Lung (tissue), 12 donors: ENCODE measurements around the gene SLC23A3. TPM values are rescaled to one million over a fixed set of nuclear protein-coding genes. Genes with fewer than 3 reads are reported as not detected.

Source experiments
- ATAC-seq: fragments of 200-7000 bp; cut with Tn5 transposase; one replicate; pipeline ENCODE4 v1.9.1; 2020; ENCODE audit warnings: moderate number of reproducible peaks; ENCODE audit not compliant: insufficient read depth, low FRiP score
- DNase-seq, 3 donors: peaks; one replicate each; pipeline ENCODE4 v3.0.0-alpha.2; 2013 to 2017
- H3K27ac ChIP-seq, 2 donors: one replicate each; pipeline ENCODE4 v1.5.1; 2013; ENCODE audit warnings: mild to moderate bottlenecking in 2 of 2, moderate library complexity in 2 of 2, control low read depth in 1 of 2, inconsistent platforms in 1 of 2, low read depth in 1 of 2, low read length in 1 of 2
- H3K27me3 ChIP-seq, 3 donors: one replicate each; pipeline ENCODE4 v1.5.1; 2013; ENCODE audit warnings: low read length in 2 of 3; ENCODE audit not compliant: control insufficient read depth in 3 of 3, insufficient read depth in 3 of 3
- H3K36me3 ChIP-seq, 4 donors: one replicate each; pipeline ENCODE4 v1.5.1; 2013; ENCODE audit warnings: low read length in 4 of 4, mild to moderate bottlenecking in 1 of 4, moderate library complexity in 1 of 4; ENCODE audit not compliant: control insufficient read depth in 4 of 4, insufficient read depth in 4 of 4
- H3K4me1 ChIP-seq, 5 donors: one replicate each; pipeline ENCODE4 v1.5.1; 2013; ENCODE audit warnings: low read length in 5 of 5, mild to moderate bottlenecking in 2 of 5, moderate library complexity in 1 of 5; ENCODE audit not compliant: control insufficient read depth in 5 of 5, insufficient read depth in 5 of 5
- H3K4me3 ChIP-seq: one replicate; pipeline ENCODE4 v1.5.1; 2013; ENCODE audit warnings: mild to moderate bottlenecking, control low read depth, moderate library complexity
- H3K9ac ChIP-seq, 2 donors: one replicate each; pipeline ENCODE4 v1.5.1; 2013; ENCODE audit warnings: low read length in 2 of 2, control low read depth in 1 of 2; ENCODE audit not compliant: insufficient read depth in 1 of 2
- H3K9me3 ChIP-seq, 4 donors: one replicate each; pipeline ENCODE4 v1.5.1; 2013; ENCODE audit warnings: low read length in 3 of 4, mild to moderate bottlenecking in 1 of 4, moderate library complexity in 1 of 4; ENCODE audit not compliant: control insufficient read depth in 4 of 4, insufficient read depth in 3 of 4
- CTCF ChIP-seq: IDR thresholded peaks from 2 replicates; pipeline ENCODE4 v1.5.1; 2012; ENCODE audit warnings: mild to moderate bottlenecking; ENCODE audit errors: control extremely low read depth, extremely low read depth
- WGBS, 2 donors: extraction: QIAGEN DNeasy Blood & Tissue Kit; methylation state at CpG; one replicate each; pipeline ENCODE4 v1.1.7; 2013; 5-methylcytosine and 5-hydroxymethylcytosine counted together
- polyA plus RNA-seq, 2 donors: library from polyadenylated mRNA; stranded (reverse); fragments of 200-250 nt; gene quantifications; one replicate each; pipeline ENCODE4 v1.2.1, GENCODE V29; 2013
- total RNA-seq, 2 donors: library from RNA; depleted of rRNA in 1 of 2; stranded (reverse); fragments of >200 nt in 1 of 2; gene quantifications; one replicate each; pipeline ENCODE4 v1.2.1, GENCODE V29; 2014 to 2021
- donor health status: control.
- donor health status: control.
- donor health status: Bipolar disorder and iron deficiency.
- donor health status: healthy.
- donor health status: DM: yes; HTN: yes; CAD: no.

SLC23A3 gene
- total and polyA plus RNA-seq, 4 donors, result 0.80 to 2.5 (median 1.9) TPM

DNA sequence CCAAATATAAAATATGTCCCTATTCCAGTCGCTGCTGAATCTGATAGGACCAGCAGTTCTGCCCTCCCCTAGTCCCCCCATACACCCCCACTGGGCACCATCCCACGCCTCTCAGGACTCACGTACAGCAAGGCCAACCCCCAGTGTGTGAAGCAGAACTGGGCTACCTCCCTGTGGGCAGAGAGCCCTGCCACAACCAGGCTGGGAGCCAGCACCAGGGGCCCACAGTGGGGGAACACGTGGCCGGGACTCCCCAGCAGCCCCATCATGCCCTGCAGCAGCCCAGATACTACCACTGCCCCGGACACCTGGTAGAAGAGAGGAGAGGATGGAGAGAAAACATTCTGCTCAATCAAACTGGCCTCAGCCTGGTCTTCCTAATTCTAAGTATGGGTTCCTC, 1.3 kb downstream of the SLC23A3 start:
- Histone ChIP-seq H3K4me1 (no peaks in the 10 kb centered on the region), H3K9me3 (no peaks in the 10 kb centered on the region), H3K27ac (no peak overlapping the region), H3K36me3 (peaks cover 0 to 18% (median 5%) of the 10 kb centered on the region in 4 donors), H3K9ac (no peak overlapping the region), H3K27me3 (no peaks in the 10 kb centered on the region), H3K4me3 (no peak overlapping the region)
- TF ChIP-seq CTCF, result no peak
- WGBS, 2 donors, result 37 to 58% methylated on average over 6 of the region's 6 CpGs
- ATAC-seq, result no peak
- no peak for DNase-seq

DNA sequence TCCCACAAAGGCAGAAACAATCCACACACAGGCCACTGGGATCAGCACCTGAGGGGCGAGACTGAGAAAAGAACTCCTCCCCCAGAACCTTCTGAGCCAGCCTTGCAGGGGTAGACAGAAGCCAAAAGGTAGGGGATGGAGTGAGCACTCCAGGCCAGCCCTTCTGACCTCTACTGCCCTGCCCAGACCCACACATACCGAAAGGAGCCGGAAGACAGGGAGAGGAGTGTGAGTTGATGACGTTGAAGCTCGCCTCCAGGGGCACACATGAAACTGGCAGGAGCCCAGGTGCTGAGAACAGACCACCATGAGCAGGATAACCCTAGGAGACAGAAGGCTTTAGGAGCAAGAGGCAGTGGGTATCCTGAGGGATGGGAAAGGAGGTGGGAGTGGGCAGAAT, 1.8 kb downstream of the SLC23A3 start:
- Histone ChIP-seq H3K4me3 (no peak overlapping the region), H3K27ac (no peak overlapping the region), H3K9me3 (no peaks in the 10 kb centered on the region), H3K27me3 (no peaks in the 10 kb centered on the region), H3K9ac (no peak overlapping the region), H3K36me3 (peaks cover 0 to 14% (median 4%) of the 10 kb centered on the region in 4 donors), H3K4me1 (no peaks in the 10 kb centered on the region)
- ATAC-seq, result no peak
- no peak for DNase-seq
- 79 to 89% methylated on average over 5 of the region's 5 CpGs for WGBS, 2 donors
- no peak for TF ChIP-seq CTCF

DNA sequence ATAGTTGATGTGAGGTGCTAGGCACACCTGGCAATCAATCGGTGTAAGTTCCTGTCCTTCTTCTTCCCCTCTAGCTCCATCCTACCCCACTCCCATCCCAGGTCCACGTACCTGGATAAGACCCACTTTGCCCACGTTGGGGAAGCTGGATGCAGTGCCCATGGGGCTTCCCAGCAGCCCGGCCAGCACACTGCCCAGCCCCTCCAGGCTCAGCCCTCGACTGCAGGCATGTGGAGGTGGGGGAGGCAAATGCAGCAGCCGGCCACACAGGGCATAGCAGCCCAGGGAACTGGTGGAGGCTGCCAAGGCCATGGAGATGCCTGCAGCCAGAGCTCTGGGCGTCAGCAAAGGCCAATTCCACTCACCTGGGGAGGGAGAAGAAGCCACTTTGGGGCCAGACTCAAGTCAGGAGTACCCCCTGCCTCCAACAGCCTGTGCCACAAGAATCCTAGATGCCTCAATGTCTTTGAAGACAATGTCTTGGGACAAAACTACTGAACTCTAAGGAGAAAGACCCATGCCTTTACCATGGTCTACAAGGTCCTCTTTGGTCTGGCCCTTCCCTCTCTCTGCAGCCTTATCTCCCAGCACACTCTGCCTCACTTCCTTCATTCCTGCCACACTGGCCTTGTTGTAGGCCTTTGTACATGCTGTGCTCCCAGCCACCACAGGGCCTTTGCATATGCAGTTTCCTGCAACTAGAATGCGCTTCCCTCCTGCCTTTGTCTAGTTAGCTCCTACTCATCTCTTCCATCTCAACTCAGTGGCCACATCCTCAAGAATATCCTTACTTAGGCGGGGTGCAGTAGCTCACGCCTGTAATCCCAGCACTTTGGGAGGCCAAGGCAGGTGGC, 4.5 kb downstream of the SLC23A3 start:
- Histone ChIP-seq H3K9me3 (no peaks in the 10 kb centered on the region), H3K4me3 (no peak overlapping the region), H3K4me1 (no peaks in the 10 kb centered on the region), H3K27me3 (no peaks in the 10 kb centered on the region), H3K27ac (no peak overlapping the region), H3K9ac (no peak overlapping the region), H3K36me3 (peaks cover 0 to 2% (median 0%) of the 10 kb centered on the region in 4 donors)
- TF ChIP-seq CTCF, result no peak
- DNase-seq (no peak), ATAC-seq (no peak)
- WGBS, 2 donors, result 92% methylated on average over 10 of the region's 10 CpGs

GRCh38 chr2:219163156-219163555, 6.7 kb downstream of the SLC23A3 start:
- no peak for TF ChIP-seq CTCF
- Histone ChIP-seq H3K4me3 (no peak overlapping the region), H3K4me1 (peaks cover 0 to 5% (median 5%) of the 10 kb centered on the region in 5 donors), H3K27ac (no peak overlapping the region), H3K9ac (no peak overlapping the region), H3K27me3 (no peaks in the 10 kb centered on the region), H3K36me3 (peaks cover 0 to 2% (median 0%) of the 10 kb centered on the region in 4 donors), H3K9me3 (no peaks in the 10 kb centered on the region)
- DNase-seq, result no peak
- 93 to 96% methylated on average over 6 of the region's 6 CpGs for WGBS, 2 donors
- ATAC-seq, result no peak
